ENCODE measurements around the gene CAPNS1. TPM values are rescaled to one million over a fixed set of nuclear protein-coding genes. Genes with fewer than 3 reads are reported as not detected.

CAPNS1 gene
- total and polyA plus RNA-seq, 2 of the 4 experiments (the other 2 are of a cell fraction) = 436 to 988 TPM

- peak; percentile 32; the same call in 1 of the 2 replicates for TF ChIP-seq BHLHE40 (IDR thresholded peaks at IDR 0.05; ENCODE audit: low read depth, low read length)
- TF ChIP-seq USF2 (IDR thresholded peaks at IDR 0.05; ENCODE audit: low read depth, low read length) = peak; percentile 17; the same call in 1 of the 2 replicates
Observed at GRCh38 chr19:36139473-36140303, at the start of gene CAPNS1 (continued).

DNA sequence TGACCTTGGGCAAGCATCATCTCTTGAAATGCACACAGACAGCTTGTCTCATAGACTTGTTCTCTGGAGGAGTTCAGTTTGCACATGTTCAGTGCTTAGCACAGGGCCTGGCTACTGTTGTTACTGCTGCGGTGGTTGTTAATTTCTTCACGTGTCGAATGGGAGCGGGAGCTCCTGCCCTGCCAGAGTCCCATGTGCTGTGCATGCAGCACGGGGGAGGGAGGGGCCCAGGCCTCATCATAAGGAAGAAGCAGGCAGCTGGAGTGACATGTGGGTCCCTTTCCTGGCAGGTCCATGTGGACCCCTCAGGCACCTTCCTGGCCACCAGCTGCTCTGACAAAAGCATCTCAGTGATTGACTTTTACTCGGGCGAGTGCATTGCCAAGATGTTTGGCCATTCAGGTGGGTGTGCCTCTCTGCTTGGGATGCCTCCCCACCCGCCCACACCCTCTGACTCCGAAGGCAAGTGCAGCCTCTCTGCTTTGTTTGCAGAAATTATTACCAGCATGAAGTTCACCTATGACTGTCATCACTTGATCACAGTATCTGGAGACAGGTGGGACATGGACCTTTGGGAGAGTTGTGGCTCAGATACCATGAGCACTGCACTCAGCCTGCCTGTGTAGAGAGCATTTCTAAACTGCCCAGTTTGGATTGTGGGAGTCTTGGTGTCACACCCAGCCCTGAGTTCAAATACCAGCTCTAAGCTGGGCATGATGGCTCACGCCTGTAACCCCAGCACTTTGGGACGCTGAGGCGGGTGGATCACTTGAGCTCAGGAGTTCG, 48.8 kb upstream of the CAPNS1 start:
- no peak overlapping the region for H2AK9ac ChIP-seq (replicated peaks; ENCODE audit: low read depth, low read length, poor library complexity)
- H3K4ac ChIP-seq (ENCODE audit: low read depth, low read length) = no peak overlapping the region
- H2BK20ac ChIP-seq (ENCODE audit: low read depth, low read length) = no peak overlapping the region
- WGBS, 2 experiments (ENCODE audit: extremely low coverage in 2 of 2, insufficient read length in 1 of 2) = 97% methylated on average over 5 of the region's 13 CpGs; no CpG with 5 or more reads in 1 of the 2 experiments
- no peaks in the 10 kb centered on the region for H4K20me1 ChIP-seq (ENCODE audit: insufficient read depth, low read length)
- H3K56ac ChIP-seq (ENCODE audit: extremely low read depth, insufficient read depth, low read length) = no peak overlapping the region
- DNase-seq (no peak), ATAC-seq (ENCODE audit: low read depth) (no peak)
- no peak overlapping the region for H2AK5ac ChIP-seq (ENCODE audit: low read depth, low read length)
- no peak overlapping the region for H4K91ac ChIP-seq (ENCODE audit: insufficient read depth, low read depth, low read length)
- no peaks in the 10 kb centered on the region for H3K79me1 ChIP-seq (ENCODE audit: low read depth in 1 of 2, low read length in 2 of 2)
- no peak overlapping the region for H4K8ac ChIP-seq (ENCODE audit: low read depth in 2 of 2, low read length in 2 of 2)
- H3K36me3 ChIP-seq (ENCODE audit: control insufficient read depth, insufficient read depth, low read length) = peaks cover 18% of the 10 kb centered on the region
- in situ Hi-C loops (cut with MboI; ENCODE audit: low sequenced_read_pairs) = no loop called here
- H3K9ac ChIP-seq (ENCODE audit: low read depth, low read length) = no peak overlapping the region
- intact Hi-C loops (cut with micrococcal nuclease) = no loop called here
- no peak for TF ChIP-seq CEBPB (IDR thresholded peaks at IDR 0.05; ENCODE audit: low read depth, low read length)
- TF ChIP-seq RAD21 (IDR thresholded peaks at IDR 0.05; ENCODE audit: low read length) = no peak
- TF ChIP-seq, protein P1, sequence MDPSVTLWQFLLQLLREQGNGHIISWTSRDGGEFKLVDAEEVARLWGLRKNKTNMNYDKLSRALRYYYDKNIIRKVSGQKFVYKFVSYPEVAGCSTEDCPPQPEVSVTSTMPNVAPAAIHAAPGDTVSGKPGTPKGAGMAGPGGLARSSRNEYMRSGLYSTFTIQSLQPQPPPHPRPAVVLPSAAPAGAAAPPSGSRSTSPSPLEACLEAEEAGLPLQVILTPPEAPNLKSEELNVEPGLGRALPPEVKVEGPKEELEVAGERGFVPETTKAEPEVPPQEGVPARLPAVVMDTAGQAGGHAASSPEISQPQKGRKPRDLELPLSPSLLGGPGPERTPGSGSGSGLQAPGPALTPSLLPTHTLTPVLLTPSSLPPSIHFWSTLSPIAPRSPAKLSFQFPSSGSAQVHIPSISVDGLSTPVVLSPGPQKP (IDR thresholded peaks at IDR 0.05; ENCODE audit: borderline replicate concordance, low read depth, low read length) = no peak
- no peak for TF ChIP-seq SMC3 (IDR thresholded peaks at IDR 0.05; ENCODE audit: low read depth, low read length)
- H3K14ac ChIP-seq (replicated peaks; ENCODE audit: low read depth, low read length) = no peak overlapping the region
- no peak overlapping the region for H3K18ac ChIP-seq (ENCODE audit: low read depth, low read length)
- no peaks in the 10 kb centered on the region for H3K27me3 ChIP-seq (ENCODE audit: control insufficient read depth, insufficient read depth, low read length)
- 0 out of 2 replicates have a peak, but pooled peaks cover 6% of the 10 kb centered on the region for H3K9me1 ChIP-seq (ENCODE audit: insufficient read depth, low read length)
- CTCF ChIA-PET = no interaction called here
- POLR2A ChIA-PET (ENCODE audit: unreplicated experiment) = no interaction called here
- no peak overlapping the region for H3K23ac ChIP-seq (ENCODE audit: low read depth, low read length)
- no peak overlapping the region for H3K4me3 ChIP-seq (ENCODE audit: insufficient read depth, low read depth, low read length)
- H2BK15ac ChIP-seq (ENCODE audit: low read depth, low read length) = no peak overlapping the region
- no TSS peak for BruUV-seq (replicated peaks)
- dilution Hi-C loops (cut with HindIII; ENCODE audit: low sequenced_read_pairs, unreplicated experiment) = no loop called here
- no peaks in the 10 kb centered on the region for H3K9me3 ChIP-seq (ENCODE audit: control insufficient read depth, insufficient read depth, low read length)
- H3K27ac ChIP-seq (ENCODE audit: insufficient read depth, low read length) = no peak overlapping the region
- no peak overlapping the region for H4K5ac ChIP-seq (ENCODE audit: low read depth, low read length)
- no peaks in the 10 kb centered on the region for H3K4me1 ChIP-seq (ENCODE audit: control insufficient read depth, insufficient read depth, low read length)
- no peak overlapping the region for H2BK120ac ChIP-seq (ENCODE audit: low read depth, low read length)
- H2BK5ac ChIP-seq (ENCODE audit: low read depth, low read length, poor library complexity, severe bottlenecking) = no peak overlapping the region
- no peak overlapping the region for H3K4me2 ChIP-seq (ENCODE audit: low read depth, low read length)
- no peak overlapping the region for H2AFZ ChIP-seq (replicated peaks; ENCODE audit: low read length, poor library complexity)
